Measurements from ENCODE around the gene UQCRC1.

DNA sequence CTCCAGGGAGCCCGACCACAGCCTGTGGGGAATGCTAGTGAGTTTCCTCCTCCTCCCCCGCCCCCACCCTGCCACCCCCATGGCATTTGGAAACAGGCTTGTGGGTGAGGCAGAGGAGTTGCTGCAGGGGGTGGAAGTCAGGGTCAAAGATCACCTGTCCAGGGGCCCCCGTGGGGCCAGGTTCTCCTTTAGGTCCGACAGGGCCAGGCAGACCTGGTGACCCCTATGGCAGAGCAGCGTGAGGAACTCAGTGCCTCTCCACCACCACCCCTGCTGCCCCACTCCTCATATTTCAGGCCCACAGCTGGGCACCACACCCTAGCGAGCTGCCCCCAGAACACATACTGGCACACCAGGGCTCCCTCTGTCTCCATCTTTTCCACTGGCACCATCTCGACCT, 36.9 kb downstream of the UQCRC1 start:
- TF ChIP-seq, protein P1, sequence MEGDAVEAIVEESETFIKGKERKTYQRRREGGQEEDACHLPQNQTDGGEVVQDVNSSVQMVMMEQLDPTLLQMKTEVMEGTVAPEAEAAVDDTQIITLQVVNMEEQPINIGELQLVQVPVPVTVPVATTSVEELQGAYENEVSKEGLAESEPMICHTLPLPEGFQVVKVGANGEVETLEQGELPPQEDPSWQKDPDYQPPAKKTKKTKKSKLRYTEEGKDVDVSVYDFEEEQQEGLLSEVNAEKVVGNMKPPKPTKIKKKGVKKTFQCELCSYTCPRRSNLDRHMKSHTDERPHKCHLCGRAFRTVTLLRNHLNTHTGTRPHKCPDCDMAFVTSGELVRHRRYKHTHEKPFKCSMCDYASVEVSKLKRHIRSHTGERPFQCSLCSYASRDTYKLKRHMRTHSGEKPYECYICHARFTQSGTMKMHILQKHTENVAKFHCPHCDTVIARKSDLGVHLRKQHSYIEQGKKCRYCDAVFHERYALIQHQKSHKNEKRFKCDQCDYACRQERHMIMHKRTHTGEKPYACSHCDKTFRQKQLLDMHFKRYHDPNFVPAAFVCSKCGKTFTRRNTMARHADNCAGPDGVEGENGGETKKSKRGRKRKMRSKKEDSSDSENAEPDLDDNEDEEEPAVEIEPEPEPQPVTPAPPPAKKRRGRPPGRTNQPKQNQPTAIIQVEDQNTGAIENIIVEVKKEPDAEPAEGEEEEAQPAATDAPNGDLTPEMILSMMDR (IDR thresholded peaks at IDR 0.05) = no peak
- TF ChIP-seq POLR2A (IDR thresholded peaks at IDR 0.05) (no peak), POLR2AphosphoS5 (IDR thresholded peaks at IDR 0.05) (no peak)
